GM21786 (cell line): ENCODE measurements around the gene SLC9A1.

ENCODE experiments used
- ATAC-seq: cut with Tn5 transposase; IDR thresholded peaks from one replicate; pipeline ENCODE4 v1.9.1; 2021; ENCODE audit not compliant: unreplicated experiment

Gene SLC9A1

GRCh38 chr1:27108588-27108987 lies 46.3 kb downstream of the SLC9A1 start:
- ATAC-seq: no peak

GRCh38 chr1:27106561-27107323 lies 48.2 kb downstream of the SLC9A1 start:
- ATAC-seq: peak; percentile 42

GRCh38 chr1:27105018-27105417 lies 49.9 kb downstream of the SLC9A1 start:
- no peak for ATAC-seq

- ATAC-seq: no peak
Measured at GRCh38 chr1:27103498-27103897, 51.4 kb downstream of the SLC9A1 start.

GRCh38 chr1:27102707-27103468 lies 52.0 kb downstream of the SLC9A1 start:
- no peak for ATAC-seq

- ATAC-seq: no peak
Measured at GRCh38 chr1:27102134-27102706, 52.7 kb downstream of the SLC9A1 start.

GRCh38 chr1:27101696-27102095 lies 53.2 kb downstream of the SLC9A1 start:
- ATAC-seq: no peak

GRCh38 chr1:27101054-27101491 lies 53.9 kb downstream of the SLC9A1 start:
- ATAC-seq: no peak

GRCh38 chr1:27100335-27101053 lies 54.4 kb downstream of the SLC9A1 start:
- no peak for ATAC-seq

- peak; percentile 43 for ATAC-seq
Measured at GRCh38 chr1:27099587-27100334, 55.2 kb downstream of the SLC9A1 start.

- peak; percentile 29 for ATAC-seq
Measured at GRCh38 chr1:27099135-27099586, 55.8 kb downstream of the SLC9A1 start.

- ATAC-seq: no peak
Measured at GRCh38 chr1:27098431-27099134, 56.3 kb downstream of the SLC9A1 start.

- no peak for ATAC-seq
Measured at GRCh38 chr1:27097484-27097917, 57.4 kb downstream of the SLC9A1 start.

GRCh38 chr1:27095576-27095975 lies 59.3 kb downstream of the SLC9A1 start:
- ATAC-seq: no peak

GRCh38 chr1:27092888-27093287 lies 62.0 kb downstream of the SLC9A1 start:
- no peak for ATAC-seq

- ATAC-seq: no peak
Measured at GRCh38 chr1:27090911-27091310, 64.0 kb downstream of the SLC9A1 start.

GRCh38 chr1:27087371-27088220 lies 67.3 kb downstream of the SLC9A1 start:
- no peak for ATAC-seq

- no peak for ATAC-seq
Measured at GRCh38 chr1:27086628-27087027, 68.3 kb downstream of the SLC9A1 start.

GRCh38 chr1:27086026-27086425 lies 68.9 kb downstream of the SLC9A1 start:
- no peak for ATAC-seq
